HG03103 (cell line): Measurements from ENCODE around the gene KRT83.
"Not testable (repeated sequence)": the region's sequence is repeated elsewhere in the genome, so short reads cannot be mapped to it uniquely, and the experiment has no call there.

Experiments
- ATAC-seq: cut with Tn5 transposase; IDR thresholded peaks from one replicate; pipeline ENCODE4 v1.9.1; 2021; ENCODE audit warnings: low read depth; ENCODE audit not compliant: unreplicated experiment

KRT83 gene

GRCh38 chr12:52290483-52291134, 30.6 kb downstream of the KRT83 start:
- ATAC-seq: not testable (repeated sequence)

GRCh38 chr12:52287816-52288805, 33.1 kb downstream of the KRT83 start:
- ATAC-seq: peak; percentile 88

GRCh38 chr12:52286857-52287785, 34.1 kb downstream of the KRT83 start:
- ATAC-seq: not testable (repeated sequence)

- ATAC-seq: no peak
Measured at GRCh38 chr12:52285851-52286530, 35.2 kb downstream of the KRT83 start.

GRCh38 chr12:52285172-52285745, 35.9 kb downstream of the KRT83 start:
- no peak for ATAC-seq

- ATAC-seq: no peak
Measured at GRCh38 chr12:52284562-52285171, 36.5 kb downstream of the KRT83 start.

GRCh38 chr12:52280796-52281560, 40.2 kb downstream of the KRT83 start:
- ATAC-seq: no peak

GRCh38 chr12:52280319-52280795, 40.8 kb downstream of the KRT83 start:
- ATAC-seq: no peak

- no peak for ATAC-seq
Measured at GRCh38 chr12:52279422-52280318, 41.5 kb downstream of the KRT83 start.

- ATAC-seq: no peak
Measured at GRCh38 chr12:52278575-52279421, 42.4 kb downstream of the KRT83 start.

GRCh38 chr12:52277486-52278245, 43.5 kb downstream of the KRT83 start:
- ATAC-seq: no peak

GRCh38 chr12:52275686-52276085, 45.5 kb downstream of the KRT83 start:
- no peak for ATAC-seq

- ATAC-seq: no peak
Measured at GRCh38 chr12:52274521-52275120, 46.6 kb downstream of the KRT83 start, which contains the start of gene KRT86. Gene KRT86, plus strand, starts transcription at chr12:52274645. Its CDS starts 27,272 bp downstream, at chr12:52301917.

- ATAC-seq: no peak
Measured at GRCh38 chr12:52271158-52271557, 50.0 kb downstream of the KRT83 start.

GRCh38 chr12:52270541-52271070, 50.6 kb downstream of the KRT83 start:
- no peak for ATAC-seq
